Spleen (tissue), 11 donors: ENCODE results near the gene GAB2. TPM values are rescaled to one million over a fixed set of nuclear protein-coding genes. Genes with fewer than 3 reads are reported as not detected.

Experiments used
- DNase-seq: peaks from one replicate; pipeline ENCODE4 v3.0.0-alpha.2; 2020
- H3K27ac ChIP-seq, 8 donors: fragments of 200-600 bp; sonication (generic) in 7 of 8; 1 replicate in 4 of 8; 2 replicates in 4 of 8; pipeline versions ENCODE4 v1.5.0 to v1.8.0; 2016 to 2021; ENCODE audit warnings: inconsistent platforms in 4 of 8, mild to moderate bottlenecking in 4 of 8, moderate library complexity in 1 of 8
- H3K27me3 ChIP-seq, 7 donors: fragments of 200-600 bp; sonication (generic) in 6 of 7; replicated peaks in 1 of 7; 1 replicate in 4 of 7; 2 replicates in 3 of 7; pipeline versions ENCODE4 v1.5.0 to v1.8.0; 2016 to 2021; ENCODE audit warnings: inconsistent platforms in 3 of 7, mild to moderate bottlenecking in 1 of 7
- H3K36me3 ChIP-seq, 6 donors: fragments of 200-600 bp; sonication (generic) in 5 of 6; 1 replicate in 4 of 6; 2 replicates in 2 of 6; pipeline versions ENCODE4 v1.5.0 to v1.8.0; 2016 to 2021; ENCODE audit warnings: inconsistent platforms in 2 of 6
- H3K4me1 ChIP-seq, 6 donors: fragments of 200-600 bp; sonication (generic) in 5 of 6; 1 replicate in 3 of 6; 2 replicates in 3 of 6; pipeline versions ENCODE4 v1.5.0 to v1.8.0; 2016 to 2021; ENCODE audit warnings: inconsistent platforms in 3 of 6
- H3K4me3 ChIP-seq, 8 donors: fragments of 200-600 bp; sonication (generic) in 7 of 8; 1 replicate in 4 of 8; 2 replicates in 4 of 8; pipeline versions ENCODE4 v1.5.0 to v1.8.0; 2016 to 2021; ENCODE audit warnings: inconsistent platforms in 4 of 8, mild to moderate bottlenecking in 4 of 8, moderate library complexity in 2 of 8
- H3K9me3 ChIP-seq, 8 donors: fragments of 200-600 bp; sonication (generic) in 7 of 8; 1 replicate in 4 of 8; 2 replicates in 4 of 8; pipeline versions ENCODE4 v1.5.0 to v1.8.0; 2016 to 2021; ENCODE audit warnings: inconsistent platforms in 4 of 8
- CTCF ChIP-seq, 11 experiments: fragments of 200-600 bp in 7 of 11; fragments of 450-650 bp in 4 of 11; sonication (generic) in 4 of 11; IDR thresholded peaks in 8 of 11; conservative IDR thresholded peaks in 3 of 11; 1 replicate in 7 of 11; 2 replicates in 4 of 11; pipeline versions ENCODE4 v1.4.0 to v1.8.0; 2016 to 2021; ENCODE audit warnings: antibody characterized with exemption in 11 of 11, inconsistent platforms in 4 of 11, mild to moderate bottlenecking in 1 of 11
- POLR2A ChIP-seq, 3 donors: fragments of 450-650 bp; IDR thresholded peaks; one replicate each; pipeline ENCODE4 v1.5.1; 2017; ENCODE audit warnings: antibody characterized with exemption in 3 of 3, mild to moderate bottlenecking in 1 of 3
- POLR2AphosphoS5 ChIP-seq, 3 donors: sonication (generic); formaldehyde crosslinking; IDR thresholded peaks; one replicate each; pipeline ENCODE4 v1.5.1; 2017; ENCODE audit warnings: antibody characterized with exemption in 3 of 3
- WGBS, 5 donors: extraction: QIAGEN DNeasy Blood & Tissue Kit in 3 of 5; methylation state at CpG; one replicate each; pipeline versions ENCODE4 v1.1.5 to v1.1.7; 2013 to 2018; 5-methylcytosine and 5-hydroxymethylcytosine counted together
- intact Hi-C: fragments of 100-400 bp; cut with DNase I; formaldehyde crosslinking; loops from one replicate; pipeline ENCODE4 v1.15.0; 2023; ENCODE audit warnings: low total_unique reads
- polyA plus RNA-seq, 3 donors: library from polyadenylated mRNA; stranded (reverse); fragments of 200-250 nt; gene quantifications; one replicate each; pipeline ENCODE4 v1.2.1, GENCODE V29; 2013
- total RNA-seq, 7 donors: library from RNA; depleted of rRNA in 3 of 7; stranded (reverse); fragments of >200 nt in 3 of 7; fragmentation: NEBNext Ultra II Directional in 4 of 7; extraction: Animal tissue kit (Norgen Biotek cat#: 25700) in 4 of 7; gene quantifications; one replicate each; pipeline versions ENCODE4 v1.1.0 to v1.2.1, GENCODE V29; 2016 to 2021
- donor health status: healthy with polysubstance abuse.
- donor health status: DM: no; HTN: no; CAD: no; lungs with moderate emphysema.
- donor health status: DM: no; HTN: no; CAD: no.
- donor health status: Bipolar disorder and iron deficiency.
- donor health status: healthy.
- donor health status: DM: no; HTN: no; CAD: no.
- donor health status: DM: yes; HTN: yes; CAD: no.

Gene GAB2
- total and polyA plus RNA-seq, 10 donors: 2.3 to 57.7 (median 47.0) TPM

- Histone ChIP-seq H3K27ac (no peak overlapping the region), H3K4me3 (no peak overlapping the region), H3K4me1 (peaks cover 0 to 12% (median 2%) of the 10 kb centered on the region in 6 donors), H3K36me3 (peaks cover 0 to 43% (median 3%) of the 10 kb centered on the region in 6 donors), H3K27me3 (no peaks in the 10 kb centered on the region), H3K9me3 (peaks cover 0 to 40% (median 23%) of the 10 kb centered on the region in 8 donors)
- intact Hi-C loops: no loop called here
- DNase-seq: no peak
- TF ChIP-seq POLR2A (IDR thresholded peaks at IDR 0.05) (no peak), CTCF (IDR thresholded peaks at IDR 0.05 in 8 of 11, conservative IDR thresholded peaks at IDR 0.05 in 3 of 11) (no peak), POLR2AphosphoS5 (IDR thresholded peaks at IDR 0.05) (no peak)
- WGBS, 5 donors: 67 to 87% (median 82%) methylated on average over 2 of the region's 2 CpGs
These were observed 173.5 kb downstream of the GAB2 start for GRCh38 chr11:78244080-78244479.

GRCh38 chr11:78241475-78241874, 176.1 kb downstream of the GAB2 start:
- Histone ChIP-seq H3K4me1 (peaks cover 0 to 12% (median 2%) of the 10 kb centered on the region in 6 donors), H3K4me3 (no peak overlapping the region), H3K9me3 (peaks cover 0 to 40% (median 23%) of the 10 kb centered on the region in 8 donors), H3K27me3 (no peaks in the 10 kb centered on the region), H3K36me3 (peaks cover 0 to 20% (median 0%) of the 10 kb centered on the region in 6 donors), H3K27ac (no peak overlapping the region)
- intact Hi-C loops: no loop called here
- no peak for DNase-seq
- TF ChIP-seq POLR2AphosphoS5 (IDR thresholded peaks at IDR 0.05): no peak
- TF ChIP-seq CTCF (IDR thresholded peaks at IDR 0.05 in 8 of 11, conservative IDR thresholded peaks at IDR 0.05 in 3 of 11): no peak
- no peak for TF ChIP-seq POLR2A (IDR thresholded peaks at IDR 0.05)

GRCh38 chr11:78239781-78240180, 177.8 kb downstream of the GAB2 start:
- Histone ChIP-seq H3K9me3 (peaks cover 0 to 35% (median 21%) of the 10 kb centered on the region in 8 donors), H3K27me3 (no peaks in the 10 kb centered on the region), H3K4me3 (no peak overlapping the region), H3K4me1 (peaks cover 0 to 10% (median 2%) of the 10 kb centered on the region in 6 donors), H3K36me3 (peaks cover 0 to 14% (median 0%) of the 10 kb centered on the region in 6 donors), H3K27ac (no peak overlapping the region)
- TF ChIP-seq CTCF (IDR thresholded peaks at IDR 0.05 in 8 of 11, conservative IDR thresholded peaks at IDR 0.05 in 3 of 11) (no peak), POLR2A (IDR thresholded peaks at IDR 0.05) (no peak)
- intact Hi-C loops: no loop called here
- DNase-seq: no peak
- WGBS, 5 donors: 92 to 100% (median 100%) methylated on average over 1 of the region's 1 CpG

- no peak for TF ChIP-seq CTCF (IDR thresholded peaks at IDR 0.05 in 8 of 11, conservative IDR thresholded peaks at IDR 0.05 in 3 of 11)
- no peak for TF ChIP-seq POLR2A (IDR thresholded peaks at IDR 0.05)
- TF ChIP-seq POLR2AphosphoS5 (IDR thresholded peaks at IDR 0.05): no peak
- Histone ChIP-seq H3K4me1 (no peaks in the 10 kb centered on the region), H3K4me3 (no peak overlapping the region), H3K36me3 (peaks cover 0 to 6% (median 0%) of the 10 kb centered on the region in 6 donors), H3K27me3 (no peaks in the 10 kb centered on the region), H3K9me3 (peaks cover 0 to 20% (median 18%) of the 10 kb centered on the region in 8 donors), H3K27ac (no peak overlapping the region)
- DNase-seq: no peak
- intact Hi-C loops: no loop called here
These were observed 180.2 kb downstream of the GAB2 start for GRCh38 chr11:78237293-78238046.
